Activated T-helper 9 cell treated with anti-CD3 and anti-CD28 coated beads, Interleukin-2, amount 50 U/mL, for 16 hours (primary cell): ENCODE data around the gene OGDH.
"Not testable (repeated sequence)": the region's sequence is repeated elsewhere in the genome, so short reads cannot be mapped to it uniquely, and the experiment has no call there.

Experiments used
- DNase-seq: peaks from one replicate; pipeline ENCODE4 v3.0.0-alpha.2; 2020; ENCODE audit warnings: low read depth

The OGDH gene

GRCh38 chr7:44667190-44667589 is 60.8 kb downstream of the OGDH start:
- no peak for DNase-seq

- DNase-seq = no peak
These were observed 64.6 kb downstream of the OGDH start for GRCh38 chr7:44671069-44671468.

DNA sequence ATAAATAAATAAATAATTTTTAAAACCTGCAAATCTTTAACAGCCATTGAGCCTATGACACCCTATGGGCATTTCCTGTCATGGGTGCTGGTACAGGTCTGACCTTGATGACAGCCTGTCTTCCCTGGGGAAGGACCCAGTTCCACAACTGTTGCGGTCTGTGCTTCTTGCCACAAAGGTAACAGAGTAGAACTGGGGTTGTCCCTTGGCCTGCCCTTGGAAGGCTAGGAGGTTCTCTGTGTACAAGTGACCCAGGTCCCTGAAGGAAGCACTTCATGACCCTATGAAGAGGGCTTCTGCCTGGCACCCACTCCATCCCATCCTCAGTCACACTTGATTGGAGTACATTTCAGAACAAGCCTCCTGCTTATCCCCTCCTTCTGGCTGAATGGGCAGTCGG is 66.9 kb downstream of the OGDH start:
- DNase-seq = no peak

DNA sequence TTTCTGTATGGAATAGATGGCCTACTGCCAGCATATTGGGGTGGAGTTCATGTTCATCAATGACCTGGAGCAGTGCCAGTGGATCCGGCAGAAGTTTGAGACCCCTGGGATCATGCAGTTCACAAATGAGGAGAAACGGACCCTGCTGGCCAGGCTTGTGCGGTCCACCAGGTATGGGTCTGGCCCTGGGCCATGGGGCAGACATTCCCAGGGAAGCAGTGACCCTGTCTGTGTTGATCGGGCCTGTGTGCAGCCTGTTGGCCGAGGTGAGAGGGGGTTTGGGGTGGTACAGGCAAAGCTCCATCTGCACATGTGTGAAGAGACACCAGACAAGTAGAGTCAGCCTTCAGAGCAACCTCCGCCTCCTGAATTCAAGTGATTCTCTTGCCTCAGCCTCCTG is 67.3 kb downstream of the OGDH start:
- DNase-seq = no peak

DNA sequence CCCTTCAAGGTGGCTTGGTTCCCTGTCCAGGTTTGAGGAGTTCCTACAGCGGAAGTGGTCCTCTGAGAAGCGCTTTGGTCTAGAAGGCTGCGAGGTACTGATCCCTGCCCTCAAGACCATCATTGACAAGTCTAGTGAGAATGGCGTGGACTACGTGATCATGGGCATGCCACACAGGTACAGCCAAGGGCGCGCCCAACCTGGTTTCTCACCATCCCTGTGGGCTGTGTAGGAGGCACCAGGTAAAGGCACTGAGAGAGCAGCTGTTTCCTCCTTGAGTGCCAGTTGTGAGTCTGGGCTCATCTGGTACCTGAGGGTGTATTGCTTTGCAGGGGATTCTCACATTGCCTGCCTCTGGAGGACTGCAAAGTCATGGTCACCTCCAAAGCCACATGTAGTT is 68.0 kb downstream of the OGDH start:
- no peak for DNase-seq

DNA sequence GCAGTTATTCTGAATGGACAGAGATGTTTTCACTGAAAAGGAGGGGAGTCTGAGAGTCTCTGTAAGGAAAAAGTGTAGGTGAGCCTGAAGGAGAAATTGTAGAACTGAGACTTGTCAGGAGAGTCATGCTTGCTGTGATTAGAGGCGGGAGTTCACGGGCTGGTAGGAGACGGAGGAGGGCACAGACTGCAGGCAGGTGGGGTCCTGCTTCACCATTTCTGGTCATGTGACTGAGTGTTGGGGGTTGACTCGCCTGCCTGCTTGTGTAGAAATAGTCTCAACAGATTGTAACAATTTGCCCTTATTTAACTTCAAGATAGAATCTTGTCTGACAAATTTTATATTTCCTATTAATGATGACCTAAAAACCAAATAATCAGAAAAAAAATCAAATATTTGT is 70.3 kb downstream of the OGDH start:
- DNase-seq = no peak

- no peak for DNase-seq
These were observed 71.7 kb downstream of the OGDH start for GRCh38 chr7:44678101-44678470.

- no peak for DNase-seq
These were observed 72.2 kb downstream of the OGDH start for GRCh38 chr7:44678471-44679179.

GRCh38 chr7:44681645-44682044 is 75.2 kb downstream of the OGDH start:
- no peak for DNase-seq

DNA sequence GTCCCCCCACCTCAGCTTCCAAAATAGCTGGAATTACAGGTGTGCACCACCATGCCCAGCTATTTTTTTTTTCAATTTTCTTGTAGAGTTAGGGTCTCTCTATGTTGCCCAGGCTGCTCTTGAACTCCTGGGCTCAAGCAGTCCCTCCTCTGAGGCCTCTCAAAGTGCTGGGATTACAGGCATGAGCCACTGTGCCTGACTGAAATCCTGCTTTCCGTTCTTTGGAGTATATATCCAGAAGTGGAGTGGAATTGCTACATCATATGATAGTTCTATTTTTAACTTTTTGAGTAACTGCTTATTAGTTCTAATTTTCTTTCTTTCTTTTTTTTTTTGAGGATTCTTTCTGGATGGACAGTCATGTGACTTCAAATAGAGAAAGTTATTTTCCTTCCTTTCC is 79.3 kb downstream of the OGDH start:
- no peak for DNase-seq

GRCh38 chr7:44689427-44689826 is 83.0 kb downstream of the OGDH start:
- DNase-seq = no peak

DNA sequence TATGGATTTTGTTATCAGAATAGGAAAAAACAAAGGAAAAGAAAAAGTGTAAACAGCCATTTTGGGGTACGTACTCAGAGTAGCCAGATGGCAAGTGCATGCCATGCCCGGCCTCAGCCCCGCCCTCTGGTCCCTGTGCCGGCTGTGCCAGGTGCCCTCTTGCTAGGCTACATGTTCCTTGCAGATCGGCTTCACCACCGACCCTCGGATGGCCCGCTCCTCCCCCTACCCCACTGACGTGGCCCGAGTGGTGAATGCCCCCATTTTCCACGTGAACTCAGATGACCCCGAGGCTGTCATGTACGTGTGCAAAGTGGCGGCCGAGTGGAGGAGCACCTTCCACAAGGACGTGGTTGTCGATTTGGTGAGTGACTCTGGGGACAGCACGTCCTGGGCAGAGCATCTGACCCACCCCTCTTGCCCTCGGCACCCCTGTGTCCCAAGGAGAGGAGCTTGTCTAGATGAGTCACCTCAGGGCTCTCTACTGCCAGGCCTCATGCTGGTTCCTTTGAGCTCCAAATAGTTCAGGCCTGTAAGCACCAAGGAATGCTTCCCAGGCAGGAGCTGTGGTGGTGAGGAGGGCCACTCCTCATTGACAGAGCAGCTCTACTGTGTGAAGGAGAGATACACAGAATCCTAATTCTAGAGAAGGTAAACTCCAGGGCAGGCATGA is 87.3 kb downstream of the OGDH start:
- no peak for DNase-seq

DNA sequence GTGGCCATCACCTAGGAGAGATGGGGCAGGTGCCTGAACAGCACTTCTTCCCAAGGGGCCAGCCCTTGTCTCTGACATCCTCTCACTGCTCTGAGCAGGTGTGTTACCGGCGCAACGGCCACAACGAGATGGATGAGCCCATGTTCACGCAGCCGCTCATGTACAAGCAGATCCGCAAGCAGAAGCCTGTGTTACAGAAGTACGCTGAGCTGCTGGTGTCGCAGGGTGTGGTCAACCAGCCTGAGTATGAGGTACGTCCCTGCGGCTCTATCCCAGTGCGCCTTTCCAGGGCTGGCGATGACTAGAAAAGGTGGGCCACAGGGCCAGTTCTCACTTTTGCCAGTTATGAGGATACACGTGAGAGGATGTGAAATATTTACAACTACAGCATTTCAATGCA is 87.9 kb downstream of the OGDH start:
- no peak for DNase-seq

GRCh38 chr7:44694766-44695165 is 88.3 kb downstream of the OGDH start:
- DNase-seq = no peak

GRCh38 chr7:44695756-44696155 is 89.3 kb downstream of the OGDH start:
- no peak for DNase-seq

DNA sequence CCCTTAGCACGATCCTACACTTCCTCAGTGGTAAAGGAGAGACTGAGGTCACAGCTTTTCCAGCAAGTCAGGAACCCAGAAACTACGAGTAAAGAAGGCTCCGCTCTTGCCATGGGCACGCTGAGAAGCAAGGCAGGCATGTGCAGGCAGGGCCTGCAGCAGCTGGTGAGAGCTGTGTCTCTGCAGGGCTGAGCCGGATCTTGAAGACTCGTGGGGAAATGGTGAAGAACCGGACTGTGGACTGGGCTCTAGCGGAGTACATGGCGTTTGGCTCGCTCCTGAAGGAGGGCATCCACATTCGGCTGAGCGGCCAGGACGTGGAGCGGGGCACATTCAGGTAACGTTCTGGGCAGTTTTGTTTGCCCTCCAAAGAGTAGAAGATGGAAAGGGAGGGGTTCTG is 90.3 kb downstream of the OGDH start:
- no peak for DNase-seq

GRCh38 chr7:44697136-44698045 is 91.0 kb downstream of the OGDH start:
- no peak for DNase-seq

GRCh38 chr7:44698046-44698580 is 91.7 kb downstream of the OGDH start:
- no peak for DNase-seq

GRCh38 chr7:44699598-44699997 is 93.2 kb downstream of the OGDH start:
- DNase-seq = not testable (repeated sequence)

DNA sequence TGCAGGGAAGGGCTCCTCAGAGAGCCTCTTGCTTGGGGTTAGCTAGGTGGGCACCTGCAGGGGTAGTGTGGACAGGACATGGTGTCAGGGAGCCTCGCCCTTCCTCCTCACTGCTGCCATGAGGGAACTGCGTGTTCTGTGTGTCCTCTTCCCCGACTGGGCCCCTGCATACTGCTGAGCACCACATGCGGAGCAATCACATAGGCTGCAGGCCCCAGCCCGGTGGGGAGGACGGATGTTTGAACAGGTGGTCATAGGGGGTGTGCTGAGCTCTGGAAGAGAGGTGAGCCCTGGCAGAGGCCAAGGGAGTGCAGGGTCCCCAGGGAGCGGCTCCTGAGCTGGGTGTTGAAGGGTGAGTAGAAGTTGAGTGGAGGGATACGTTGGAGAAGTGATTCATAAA is 93.9 kb downstream of the OGDH start:
- DNase-seq = no peak

DNA sequence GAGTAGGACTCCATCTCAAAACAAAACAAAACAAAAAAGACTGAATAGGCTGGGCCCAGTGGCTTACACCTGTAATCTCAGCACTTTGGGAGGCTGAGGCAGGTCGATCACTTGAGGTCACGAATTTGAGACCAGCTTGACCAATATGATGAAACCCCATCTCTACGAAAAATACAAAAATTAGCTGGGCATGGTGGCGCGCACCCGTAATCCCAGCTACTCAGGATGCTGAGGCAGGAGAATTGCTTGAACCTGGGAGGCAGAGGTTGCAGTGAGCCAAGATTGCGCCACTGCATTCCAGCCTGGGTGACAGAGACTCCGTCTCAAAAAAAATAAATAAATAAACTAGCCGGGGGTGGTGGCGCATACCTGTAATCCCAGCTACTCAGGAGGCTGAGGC is 97.0 kb downstream of the OGDH start:
- not testable (repeated sequence) for DNase-seq

GRCh38 chr7:44703921-44704320 is 97.5 kb downstream of the OGDH start:
- no peak for DNase-seq

- no peak for DNase-seq
These were observed 99.0 kb downstream of the OGDH start for GRCh38 chr7:44705434-44705833.
